H9 (cell line): ENCODE results near the gene AKAIN1. TPM values are rescaled to one million over a fixed set of nuclear protein-coding genes. Genes with fewer than 3 reads are reported as not detected.

Experiments
- DNase-seq: peaks from one replicate; pipeline ENCODE4 v3.0.0-alpha.2; 2017
- H2AFZ ChIP-seq: one replicate; pipeline ENCODE4 v1.6.1; 2013; ENCODE audit warnings: mild to moderate bottlenecking, low read length, control low read depth, moderate library complexity
- H2AK5ac ChIP-seq: 2 replicates; pipeline ENCODE4 v1.6.1; 2013; ENCODE audit warnings: low read length, control low read depth, mixed read lengths; ENCODE audit not compliant: insufficient read length
- H2BK120ac ChIP-seq: one replicate; pipeline ENCODE4 v1.6.1; 2013; ENCODE audit warnings: low read depth, mild to moderate bottlenecking, low read length, control low read depth, inconsistent platforms; ENCODE audit not compliant: poor library complexity, severe bottlenecking
- H2BK12ac ChIP-seq: 2 replicates; pipeline ENCODE4 v1.6.1; 2013; ENCODE audit warnings: low read length, control low read depth, mixed read lengths, low read depth; ENCODE audit not compliant: insufficient read length
- H2BK15ac ChIP-seq: 2 replicates; pipeline ENCODE4 v1.6.1; 2013; ENCODE audit warnings: low read depth, low read length, control low read depth
- H2BK20ac ChIP-seq: one replicate; pipeline ENCODE4 v1.6.1; 2013; ENCODE audit warnings: low read depth, mild to moderate bottlenecking, low read length, control low read depth, inconsistent platforms; ENCODE audit not compliant: poor library complexity, severe bottlenecking
- H2BK5ac ChIP-seq: 2 replicates; pipeline ENCODE4 v1.6.1; 2013; ENCODE audit warnings: low read length, control low read depth, mixed read lengths; ENCODE audit not compliant: insufficient read length
- H3K14ac ChIP-seq: 2 replicates; pipeline ENCODE4 v1.6.1; 2013; ENCODE audit warnings: low read length, control low read depth; ENCODE audit not compliant: insufficient read depth
- H3K18ac ChIP-seq: 2 replicates; pipeline ENCODE4 v1.6.1; 2013; ENCODE audit warnings: low read depth, mild to moderate bottlenecking, mixed read lengths, low read length, control low read depth; ENCODE audit not compliant: insufficient read length
- H3K23ac ChIP-seq: 2 replicates; pipeline ENCODE4 v1.6.1; 2013; ENCODE audit warnings: low read length, control low read depth, mixed read lengths, low read depth; ENCODE audit not compliant: insufficient read length
- H3K23me2 ChIP-seq: 2 replicates; pipeline ENCODE4 v1.6.1; 2013; ENCODE audit warnings: low read depth, mild to moderate bottlenecking, mixed read lengths, low read length, control low read depth; ENCODE audit not compliant: insufficient read length, poor library complexity, severe bottlenecking
- H3K27ac ChIP-seq: 2 replicates; pipeline ENCODE4 v1.5.1; 2013; ENCODE audit warnings: low read length, control low read depth, mixed read lengths, low read depth; ENCODE audit not compliant: insufficient read length
- H3K27me3 ChIP-seq: 2 replicates; pipeline ENCODE4 v1.6.1; 2013; ENCODE audit warnings: low read length, control low read depth, inconsistent platforms; ENCODE audit not compliant: insufficient read depth
- H3K4ac ChIP-seq: 2 replicates; pipeline ENCODE4 v1.6.1; 2013; ENCODE audit warnings: low read depth, mild to moderate bottlenecking, control low read depth, inconsistent platforms, low read length, moderate library complexity
- H3K4me1 ChIP-seq: 2 replicates; pipeline ENCODE4 v1.6.1; 2013; ENCODE audit warnings: low read length, control low read depth, inconsistent platforms; ENCODE audit not compliant: insufficient read depth
- H3K4me2 ChIP-seq: 2 replicates; pipeline ENCODE4 v1.6.1; 2013; ENCODE audit warnings: low read length, control low read depth, mixed read lengths; ENCODE audit not compliant: insufficient read length, insufficient read depth
- H3K56ac ChIP-seq: 2 replicates; pipeline ENCODE4 v1.6.1; 2013; ENCODE audit warnings: low read depth, mild to moderate bottlenecking, mixed read lengths, low read length, control low read depth; ENCODE audit not compliant: insufficient read length
- H3K79me1 ChIP-seq: 2 replicates; pipeline ENCODE4 v1.6.1; 2013; ENCODE audit warnings: low read depth, mild to moderate bottlenecking, moderate library complexity, low read length, control low read depth, inconsistent platforms; ENCODE audit not compliant: insufficient read depth, poor library complexity, severe bottlenecking
- H3K79me2 ChIP-seq: 2 replicates; pipeline ENCODE4 v1.6.1; 2013; ENCODE audit warnings: low read length, control low read depth, inconsistent platforms; ENCODE audit not compliant: insufficient read depth
- H3K9ac ChIP-seq: 2 replicates; pipeline ENCODE4 v1.6.1; 2013; ENCODE audit warnings: low read length, control low read depth, mixed read lengths; ENCODE audit not compliant: insufficient read length; ENCODE audit errors: extremely low read depth
- H3K9me3 ChIP-seq: one replicate; pipeline ENCODE4 v1.6.1; 2013; ENCODE audit warnings: low read depth, low read length, inconsistent platforms; ENCODE audit not compliant: control insufficient read depth
- H3T11ph ChIP-seq: one replicate; pipeline ENCODE4 v1.6.1; 2013; ENCODE audit warnings: mild to moderate bottlenecking, low read length, control low read depth, inconsistent platforms
- H4K20me1 ChIP-seq: one replicate; pipeline ENCODE4 v1.6.1; 2013; ENCODE audit not compliant: control insufficient read depth, insufficient read length, insufficient read depth
- H4K5ac ChIP-seq: 2 replicates; pipeline ENCODE4 v1.6.1; 2013; ENCODE audit warnings: low read depth, mild to moderate bottlenecking, mixed read lengths, low read length, control low read depth; ENCODE audit not compliant: insufficient read length
- H4K8ac ChIP-seq: replicated peaks from 2 replicates; pipeline ENCODE4 v1.6.1; 2013; ENCODE audit warnings: low read length, control low read depth, mixed read lengths, low read depth; ENCODE audit not compliant: insufficient read length
- H4K91ac ChIP-seq: 2 replicates; pipeline ENCODE4 v1.6.1; 2013; ENCODE audit warnings: low read depth, mild to moderate bottlenecking, moderate library complexity, mixed read lengths, low read length, control low read depth; ENCODE audit not compliant: insufficient read length
- H3K27ac Mint-ChIP-seq, 3 experiments: 2 replicates in 2 of 3; 3 replicates in 1 of 3; pipeline ENCODE4 v1.8.0; 2020 to 2021; ENCODE audit warnings: mixed read lengths in 3 of 3, mild to moderate bottlenecking in 1 of 3, moderate library complexity in 1 of 3
- H3K27me3 Mint-ChIP-seq: 2 replicates; pipeline ENCODE4 v1.8.0; 2021; ENCODE audit warnings: low read depth, mild to moderate bottlenecking, moderate library complexity, mixed read lengths
- H3K36me3 Mint-ChIP-seq, 3 experiments: 2 replicates in 2 of 3; 3 replicates in 1 of 3; pipeline ENCODE4 v1.8.0; 2020 to 2021; ENCODE audit warnings: low read depth in 3 of 3, mixed read lengths in 3 of 3; ENCODE audit not compliant: insufficient read depth in 1 of 3
- H3K4me1 Mint-ChIP-seq, 2 experiments: 2 replicates each; pipeline ENCODE4 v1.8.0; 2020; ENCODE audit warnings: mixed read lengths in 2 of 2
- H3K4me3 Mint-ChIP-seq, 2 experiments: 2 replicates in 1 of 2; 3 replicates in 1 of 2; pipeline ENCODE4 v1.8.0; 2020 to 2021; ENCODE audit warnings: mild to moderate bottlenecking in 2 of 2, mixed read lengths in 2 of 2, moderate library complexity in 1 of 2
- H3K9me3 Mint-ChIP-seq, 2 experiments: 2 replicates in 1 of 2; 3 replicates in 1 of 2; pipeline ENCODE4 v1.8.0; 2020; ENCODE audit warnings: mild to moderate bottlenecking in 2 of 2, mixed read lengths in 2 of 2, moderate library complexity in 1 of 2
- WGBS: extraction: QIAGEN DNeasy Blood & Tissue Kit; methylation state at CpG from one replicate; pipeline ENCODE4 v1.1.7; 2013; ENCODE audit warnings: missing lambda C conversion rate, low lambda C conversion rate, mixed read lengths; ENCODE audit not compliant: insufficient read length; ENCODE audit errors: extremely low coverage; 5-methylcytosine and 5-hydroxymethylcytosine counted together
- total RNA-seq: library from RNA; stranded (reverse); gene quantifications from 2 replicates; pipeline ENCODE4 v1.2.1, GENCODE V29; 2021
- TF ChIP-seq, protein P1 (sequence below): fragments of 200-600 bp; sonication (generic); conservative IDR thresholded peaks from 3 replicates; pipeline ENCODE4 v1.8.0; 2021; ENCODE audit warnings: antibody characterized with exemption, mild to moderate bottlenecking

The AKAIN1 gene
- total RNA-seq, 1 experiment from 2014 or later, result not detected

DNA sequence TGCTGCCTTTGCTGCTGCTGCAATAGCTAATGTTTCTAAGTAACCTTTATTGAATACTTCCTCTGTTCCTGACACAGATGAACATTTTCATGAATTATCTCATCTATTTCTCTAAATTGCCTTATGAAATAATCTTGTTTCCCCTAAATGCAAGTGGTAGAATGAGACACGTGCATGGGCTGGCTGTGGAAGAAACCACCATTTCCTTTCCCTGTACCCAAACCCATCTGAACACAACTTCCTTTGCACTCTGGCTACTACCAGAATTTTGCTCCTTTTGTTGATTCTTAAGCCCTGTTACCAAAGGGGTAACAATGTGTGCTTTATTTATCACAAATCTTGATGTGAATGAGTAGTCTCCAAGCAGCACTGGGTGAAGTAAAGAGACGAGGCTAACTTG lies 29.2 kb downstream of the AKAIN1 start:
- H3K27ac ChIP-seq, result no peak overlapping the region
- H3K36me3 Mint-ChIP-seq, result no peaks in the 10 kb centered on the region
- H3K4me1 ChIP-seq, result no peaks in the 10 kb centered on the region
- no CpG with 5 or more reads among the region's 2 CpGs for WGBS
- no peak overlapping the region for H3K4me3 Mint-ChIP-seq
- H3T11ph ChIP-seq, result no peak overlapping the region
- TF ChIP-seq, protein P1, sequence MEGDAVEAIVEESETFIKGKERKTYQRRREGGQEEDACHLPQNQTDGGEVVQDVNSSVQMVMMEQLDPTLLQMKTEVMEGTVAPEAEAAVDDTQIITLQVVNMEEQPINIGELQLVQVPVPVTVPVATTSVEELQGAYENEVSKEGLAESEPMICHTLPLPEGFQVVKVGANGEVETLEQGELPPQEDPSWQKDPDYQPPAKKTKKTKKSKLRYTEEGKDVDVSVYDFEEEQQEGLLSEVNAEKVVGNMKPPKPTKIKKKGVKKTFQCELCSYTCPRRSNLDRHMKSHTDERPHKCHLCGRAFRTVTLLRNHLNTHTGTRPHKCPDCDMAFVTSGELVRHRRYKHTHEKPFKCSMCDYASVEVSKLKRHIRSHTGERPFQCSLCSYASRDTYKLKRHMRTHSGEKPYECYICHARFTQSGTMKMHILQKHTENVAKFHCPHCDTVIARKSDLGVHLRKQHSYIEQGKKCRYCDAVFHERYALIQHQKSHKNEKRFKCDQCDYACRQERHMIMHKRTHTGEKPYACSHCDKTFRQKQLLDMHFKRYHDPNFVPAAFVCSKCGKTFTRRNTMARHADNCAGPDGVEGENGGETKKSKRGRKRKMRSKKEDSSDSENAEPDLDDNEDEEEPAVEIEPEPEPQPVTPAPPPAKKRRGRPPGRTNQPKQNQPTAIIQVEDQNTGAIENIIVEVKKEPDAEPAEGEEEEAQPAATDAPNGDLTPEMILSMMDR, result no peak
- H3K79me2 ChIP-seq, result no peaks in the 10 kb centered on the region
- no peaks in the 10 kb centered on the region for H4K20me1 ChIP-seq
- no peak overlapping the region for H2BK15ac ChIP-seq
- no peak overlapping the region for H2BK120ac ChIP-seq
- no peak overlapping the region for H4K5ac ChIP-seq
- no peak overlapping the region for H4K8ac ChIP-seq
- no peak overlapping the region for H2AFZ ChIP-seq
- H3K56ac ChIP-seq, result no peak overlapping the region
- no peak overlapping the region for H3K4ac ChIP-seq
- H3K4me2 ChIP-seq, result no peak overlapping the region
- H2BK5ac ChIP-seq, result no peak overlapping the region
- no peak overlapping the region for H3K18ac ChIP-seq
- H3K23ac ChIP-seq, result no peak overlapping the region
- H3K14ac ChIP-seq, result no peak overlapping the region
- no peaks in the 10 kb centered on the region for H3K9me3 ChIP-seq
- no peak overlapping the region for H4K91ac ChIP-seq
- no peaks in the 10 kb centered on the region for H3K23me2 ChIP-seq
- no peak overlapping the region for H2BK12ac ChIP-seq
- no peak overlapping the region for H3K27ac Mint-ChIP-seq
- H3K9ac ChIP-seq, result no peak overlapping the region
- H2AK5ac ChIP-seq, result no peak overlapping the region
- H3K27me3 ChIP-seq, result no peaks in the 10 kb centered on the region
- no peak overlapping the region for H2BK20ac ChIP-seq
- H3K79me1 ChIP-seq, result no peaks in the 10 kb centered on the region
- peaks cover 3% of the 10 kb centered on the region; the same call in 1 of the 2 replicates for H3K27me3 Mint-ChIP-seq
- H3K9me3 Mint-ChIP-seq, result no peaks in the 10 kb centered on the region; a peak in 1 of 5 replicates
- no peak for DNase-seq
- peaks cover 0 to 1% of the 10 kb centered on the region in 2 experiments; a peak in 3 of 4 replicates for H3K4me1 Mint-ChIP-seq
